ENCODE results near the gene MCC. TPM values are rescaled to one million over a fixed set of nuclear protein-coding genes. Genes with fewer than 3 reads are reported as not detected.

MCC gene
- total RNA-seq, 3 donors from 2014 or later (not counting 1 experiment from before 2014, with no cell fraction given): 0.68 to 1.8 (median 1.4) TPM

DNA sequence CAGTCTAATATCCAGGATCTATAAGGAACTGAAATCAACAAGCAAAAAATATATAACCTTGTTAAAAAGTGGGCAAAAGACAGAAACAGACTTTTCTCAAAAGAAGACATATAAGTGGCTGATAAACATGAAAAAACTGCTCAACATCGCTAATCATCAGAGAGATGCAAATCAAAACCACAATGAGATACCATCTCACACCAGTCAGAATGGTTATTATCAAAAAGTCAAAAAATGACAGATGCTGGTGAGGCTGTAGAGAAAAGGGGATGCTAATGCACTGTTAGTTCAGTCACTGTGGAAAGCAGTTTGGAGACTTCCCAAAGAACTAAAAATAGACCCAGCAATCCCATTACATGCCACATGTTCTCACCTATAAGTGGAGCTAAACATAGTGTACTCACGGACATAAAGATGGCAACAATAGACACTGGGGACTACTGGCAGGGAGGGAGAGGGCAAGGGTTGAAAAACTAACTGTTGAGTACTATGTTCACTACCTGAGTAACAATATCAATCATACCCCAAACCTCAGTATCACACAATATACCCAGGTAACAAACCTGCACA, 41.8 kb downstream of the MCC start:
- 67% methylated on average over 1 of the region's 2 CpGs for WGBS (ENCODE audit: insufficient coverage)
- no peak overlapping the region for H3K4me3 Mint-ChIP-seq
- Histone ChIP-seq H3K36me3 (ENCODE audit: control insufficient read depth, insufficient read depth, low read length) (no peaks in the 10 kb centered on the region), H3K4me1 (ENCODE audit: control insufficient read depth, insufficient read depth, low read length) (no peaks in the 10 kb centered on the region), H3K27ac (ENCODE audit: low read length) (no peak overlapping the region), H3K9me3 (ENCODE audit: control insufficient read depth, insufficient read depth, low read length) (no peaks in the 10 kb centered on the region), H3K4me3 (ENCODE audit: low read length) (no peak overlapping the region), H3K27me3 (ENCODE audit: control insufficient read depth, insufficient read depth, low read length) (peaks cover 6% of the 10 kb centered on the region)
- no peaks in the 10 kb centered on the region for H3K9me3 Mint-ChIP-seq
- no peak for ATAC-seq
- no peaks in the 10 kb centered on the region for H3K36me3 Mint-ChIP-seq
- TF ChIP-seq, protein P1, sequence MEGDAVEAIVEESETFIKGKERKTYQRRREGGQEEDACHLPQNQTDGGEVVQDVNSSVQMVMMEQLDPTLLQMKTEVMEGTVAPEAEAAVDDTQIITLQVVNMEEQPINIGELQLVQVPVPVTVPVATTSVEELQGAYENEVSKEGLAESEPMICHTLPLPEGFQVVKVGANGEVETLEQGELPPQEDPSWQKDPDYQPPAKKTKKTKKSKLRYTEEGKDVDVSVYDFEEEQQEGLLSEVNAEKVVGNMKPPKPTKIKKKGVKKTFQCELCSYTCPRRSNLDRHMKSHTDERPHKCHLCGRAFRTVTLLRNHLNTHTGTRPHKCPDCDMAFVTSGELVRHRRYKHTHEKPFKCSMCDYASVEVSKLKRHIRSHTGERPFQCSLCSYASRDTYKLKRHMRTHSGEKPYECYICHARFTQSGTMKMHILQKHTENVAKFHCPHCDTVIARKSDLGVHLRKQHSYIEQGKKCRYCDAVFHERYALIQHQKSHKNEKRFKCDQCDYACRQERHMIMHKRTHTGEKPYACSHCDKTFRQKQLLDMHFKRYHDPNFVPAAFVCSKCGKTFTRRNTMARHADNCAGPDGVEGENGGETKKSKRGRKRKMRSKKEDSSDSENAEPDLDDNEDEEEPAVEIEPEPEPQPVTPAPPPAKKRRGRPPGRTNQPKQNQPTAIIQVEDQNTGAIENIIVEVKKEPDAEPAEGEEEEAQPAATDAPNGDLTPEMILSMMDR (IDR thresholded peaks at IDR 0.05): no peak
- no peak overlapping the region for H3K27ac Mint-ChIP-seq
- intact Hi-C loops (cut with micrococcal nuclease): no loop called here
- no peak for DNase-seq
- H3K27me3 Mint-ChIP-seq (ENCODE audit: low read depth in 2 of 2): peaks cover 2 to 41% of the 10 kb centered on the region in 2 donors
- no peaks in the 10 kb centered on the region for H3K4me1 Mint-ChIP-seq

GRCh38 chr5:113437111-113437510, 51.1 kb downstream of the MCC start:
- no CpG with 5 or more reads among the region's 1 CpG for WGBS (ENCODE audit: insufficient coverage)

GRCh38 chr5:113435575-113435974, 52.7 kb downstream of the MCC start:
- Histone ChIP-seq H3K4me1 (ENCODE audit: control insufficient read depth, insufficient read depth, low read length) (no peaks in the 10 kb centered on the region), H3K27ac (ENCODE audit: low read length) (no peak overlapping the region), H3K9me3 (ENCODE audit: control insufficient read depth, insufficient read depth, low read length) (no peaks in the 10 kb centered on the region), H3K4me3 (ENCODE audit: low read length) (no peak overlapping the region), H3K36me3 (ENCODE audit: control insufficient read depth, insufficient read depth, low read length) (no peaks in the 10 kb centered on the region), H3K27me3 (ENCODE audit: control insufficient read depth, insufficient read depth, low read length) (no peaks in the 10 kb centered on the region)
- H3K4me3 Mint-ChIP-seq: no peak overlapping the region
- H3K4me1 Mint-ChIP-seq: no peaks in the 10 kb centered on the region
- intact Hi-C loops (cut with micrococcal nuclease): no loop called here
- 83% methylated on average over 4 of the region's 4 CpGs for WGBS (ENCODE audit: insufficient coverage)
- no peaks in the 10 kb centered on the region for H3K9me3 Mint-ChIP-seq
- DNase-seq (no peak), ATAC-seq (no peak)
- peaks cover 10 to 19% of the 10 kb centered on the region in 2 donors for H3K27me3 Mint-ChIP-seq (ENCODE audit: low read depth in 2 of 2)
- TF ChIP-seq, protein P1 (IDR thresholded peaks at IDR 0.05): no peak
- no peaks in the 10 kb centered on the region for H3K36me3 Mint-ChIP-seq
- H3K27ac Mint-ChIP-seq: no peak overlapping the region

More at GRCh38 chr5:113437111-113437510, 51.1 kb downstream of the MCC start:
- ATAC-seq: no peak
- Histone ChIP-seq H3K4me1 (ENCODE audit: control insufficient read depth, insufficient read depth, low read length) (no peaks in the 10 kb centered on the region), H3K9me3 (ENCODE audit: control insufficient read depth, insufficient read depth, low read length) (no peaks in the 10 kb centered on the region), H3K27ac (ENCODE audit: low read length) (no peak overlapping the region), H3K36me3 (ENCODE audit: control insufficient read depth, insufficient read depth, low read length) (no peaks in the 10 kb centered on the region), H3K4me3 (ENCODE audit: low read length) (no peak overlapping the region), H3K27me3 (ENCODE audit: control insufficient read depth, insufficient read depth, low read length) (no peaks in the 10 kb centered on the region)
- no peak for DNase-seq
- Mint-ChIP-seq H3K9me3 (no peaks in the 10 kb centered on the region), H3K27ac (no peak overlapping the region), H3K4me1 (no peaks in the 10 kb centered on the region), H3K36me3 (no peaks in the 10 kb centered on the region), H3K27me3 (ENCODE audit: low read depth in 2 of 2) (peaks cover 12 to 19% of the 10 kb centered on the region in 2 donors), H3K4me3 (no peak overlapping the region)
- intact Hi-C loops (cut with micrococcal nuclease): no loop called here
- TF ChIP-seq, protein P1 (IDR thresholded peaks at IDR 0.05): no peak

- intact Hi-C loops (cut with micrococcal nuclease): no loop called here
- WGBS (ENCODE audit: insufficient coverage): 73% methylated on average over 3 of the region's 3 CpGs
- no peaks in the 10 kb centered on the region for H3K27me3 ChIP-seq (ENCODE audit: control insufficient read depth, insufficient read depth, low read length)
- no peak within 1 kb of the TSS for H3K4me3 ChIP-seq (ENCODE audit: low read length)
- H3K9me3 ChIP-seq (ENCODE audit: control insufficient read depth, insufficient read depth, low read length): no peaks in the 10 kb centered on the region
- no peaks in the 10 kb centered on the region for H3K36me3 ChIP-seq (ENCODE audit: control insufficient read depth, insufficient read depth, low read length)
- Mint-ChIP-seq H3K9me3 (no peaks in the 10 kb centered on the region), H3K4me3 (no peak within 1 kb of the TSS), H3K36me3 (no peaks in the 10 kb centered on the region), H3K27ac (no peak within 1 kb of the TSS), H3K4me1 (no peaks in the 10 kb centered on the region), H3K27me3 (ENCODE audit: low read depth in 2 of 2) (peaks cover 8 to 19% of the 10 kb centered on the region in 2 donors)
- TF ChIP-seq, protein P1 (IDR thresholded peaks at IDR 0.05): no peak
- no peak for DNase-seq
- ATAC-seq: no peak
- no peaks in the 10 kb centered on the region for H3K4me1 ChIP-seq (ENCODE audit: control insufficient read depth, insufficient read depth, low read length)
- H3K27ac ChIP-seq (ENCODE audit: low read length): no peak within 1 kb of the TSS
Measured at GRCh38 chr5:113434889-113435288, 53.4 kb downstream of the MCC start, which contains the start of gene TSSK1B. TSS of gene TSSK1B (minus strand) at chr5:113434989. CDS start at chr5:113434839, 150 bp downstream.

Data from natural killer cell (primary cell).